SK-N-SH (cell line): Measurements from ENCODE around the gene RIN3. TPM values are rescaled to one million over a fixed set of nuclear protein-coding genes. Genes with fewer than 3 reads are reported as not detected.

Experiments
- CTCF ChIA-PET: fragments of 300-600, 350-600 bp; formaldehyde crosslinking; extraction: SDS; loops from one replicate; lab custom pipeline; 2021; lab: Yijun Ruan, JAX
- POLR2A ChIA-PET: fragments of 350-600 bp; sonication (Branson Sonifier 250); formaldehyde crosslinking; extraction: SDS; loops from one replicate; lab custom pipeline; 2020; ENCODE audit warnings: antibody characterized with exemption, inconsistent platforms; lab: Yijun Ruan, JAX
- DNase-seq: peaks from one replicate; pipeline ENCODE4 v3.0.0; 2012
- H2AFZ ChIP-seq: fragments of 200-600 bp; sonication (generic); 2 replicates; pipeline ENCODE4 v1.8.1; 2016; ENCODE audit warnings: antibody characterized with exemption, mild to moderate bottlenecking, low read depth
- H3F3A ChIP-seq: fragments of 200-600 bp; sonication (generic); replicated peaks from 2 replicates; pipeline ENCODE3; 2016; ENCODE audit warnings: antibody characterized with exemption, mild to moderate bottlenecking; ENCODE audit not compliant: insufficient read depth
- H3K27ac ChIP-seq, 2 experiments: fragments of 200-500 bp in 1 of 2; fragments of 200-600 bp in 1 of 2; sonication (Bioruptor generic) in 1 of 2; sonication (generic), shearing (Covaris generic) in 1 of 2; 2 replicates each; pipeline versions ENCODE4 v1.5.1 to v1.6.1; 2014 to 2016; ENCODE audit warnings: low read depth in 2 of 2, inconsistent platforms in 1 of 2, low read length in 1 of 2, mild to moderate bottlenecking in 1 of 2, mixed read lengths in 1 of 2
- H3K27me3 ChIP-seq: fragments of 200-600 bp; sonication (generic), shearing (Covaris generic); 2 replicates; pipeline ENCODE4 v1.6.1; 2016; ENCODE audit warnings: mixed run types; ENCODE audit not compliant: insufficient read depth
- H3K36me3 ChIP-seq, 2 experiments: fragments of 200-500 bp in 1 of 2; fragments of 200-600 bp in 1 of 2; sonication (Bioruptor generic) in 1 of 2; sonication (generic) in 1 of 2; replicated peaks in 1 of 2; 2 replicates each; pipeline versions ENCODE3 to v1.5.1; 2014 to 2016; ENCODE audit warnings: low read length in 1 of 2, mild to moderate bottlenecking in 1 of 2; ENCODE audit not compliant: insufficient read depth in 2 of 2, control insufficient read depth in 1 of 2
- H3K4me1 ChIP-seq, 2 experiments: fragments of 200-500 bp in 1 of 2; fragments of 200-600 bp in 1 of 2; sonication (Bioruptor generic) in 1 of 2; sonication (generic), shearing (Covaris generic) in 1 of 2; 2 replicates each; pipeline versions ENCODE4 v1.5.1 to v1.6.1; 2014 to 2016; ENCODE audit warnings: low read depth in 1 of 2, low read length in 1 of 2, mixed run types in 1 of 2; ENCODE audit not compliant: insufficient read depth in 2 of 2, control insufficient read depth in 1 of 2
- H3K4me2 ChIP-seq: fragments of 200-600 bp; sonication (generic), shearing (Covaris generic); 2 replicates; pipeline ENCODE4 v1.6.1; 2017; ENCODE audit warnings: mixed run types
- H3K4me3 ChIP-seq, 2 experiments: fragments of 200-500 bp in 1 of 2; fragments of 200-600 bp in 1 of 2; sonication (Bioruptor generic) in 1 of 2; sonication (generic), shearing (Covaris generic) in 1 of 2; 2 replicates each; pipeline versions ENCODE4 v1.5.1 to v1.8.1; 2014 to 2016; ENCODE audit warnings: low read depth in 2 of 2, inconsistent platforms in 1 of 2, low read length in 1 of 2, mild to moderate bottlenecking in 1 of 2, mixed read lengths in 1 of 2, moderate library complexity in 1 of 2
- H3K79me2 ChIP-seq: fragments of 200-600 bp; sonication (generic); 2 replicates; pipeline ENCODE4 v1.8.1; 2017; ENCODE audit warnings: mild to moderate bottlenecking; ENCODE audit not compliant: insufficient read depth
- H3K9ac ChIP-seq: fragments of 200-600 bp; sonication (generic); 2 replicates; pipeline ENCODE4 v1.6.1; 2017; ENCODE audit warnings: mixed run types
- H3K9me2 ChIP-seq: fragments of 200-600 bp; sonication (generic); 2 replicates; pipeline ENCODE4 v1.6.1; 2017; ENCODE audit warnings: mixed run types
- H3K9me3 ChIP-seq: fragments of 200-600 bp; sonication (generic); 2 replicates; pipeline ENCODE4 v1.6.1; 2017; ENCODE audit warnings: mixed run types, mild to moderate bottlenecking, moderate library complexity
- H4K20me1 ChIP-seq: fragments of 200-600 bp; sonication (generic); 2 replicates; pipeline ENCODE4 v1.6.1; 2017; ENCODE audit warnings: mild to moderate bottlenecking, mixed run types; ENCODE audit not compliant: insufficient read depth
- CHD2 ChIP-seq: fragments of 150-350 bp; IDR thresholded peaks from 2 replicates; pipeline ENCODE4 v1.6.1; 2018; ENCODE audit warnings: low read length; ENCODE audit not compliant: partially characterized antibody
- EP300 ChIP-seq, 2 experiments: IDR thresholded peaks; 2 replicates each; pipeline versions ENCODE4 v1.4.0 to v1.6.1; 2012; ENCODE audit warnings: borderline replicate concordance in 1 of 2, low read depth in 1 of 2, low read length in 1 of 2
- FOXM1 ChIP-seq: IDR thresholded peaks from 2 replicates; pipeline ENCODE4 v1.4.0; 2012; ENCODE audit warnings: low read depth, mild to moderate bottlenecking
- MEF2A ChIP-seq: IDR thresholded peaks from 2 replicates; pipeline ENCODE4 v1.4.0; 2012; ENCODE audit warnings: low read depth, borderline replicate concordance
- NFIC ChIP-seq: IDR thresholded peaks from 2 replicates; pipeline ENCODE4 v1.4.0; 2012; ENCODE audit warnings: borderline replicate concordance
- RAD21 ChIP-seq: IDR thresholded peaks from 2 replicates; pipeline ENCODE4 v1.6.1; 2012; ENCODE audit warnings: mild to moderate bottlenecking, low read length
- REST ChIP-seq: IDR thresholded peaks from 2 replicates; pipeline ENCODE4 v1.6.1; 2012; ENCODE audit warnings: mild to moderate bottlenecking, low read depth, low read length, moderate library complexity
- SIN3A ChIP-seq: IDR thresholded peaks from 2 replicates; pipeline ENCODE4 v1.6.1; 2012; ENCODE audit warnings: low read depth, mild to moderate bottlenecking, low read length, moderate library complexity, borderline replicate concordance
- TAF1 ChIP-seq: IDR thresholded peaks from 2 replicates; pipeline ENCODE4 v1.6.1; 2012; ENCODE audit warnings: low read depth, mild to moderate bottlenecking, low read length, moderate library complexity, borderline replicate concordance
- WGBS: methylation state at CpG from one replicate; pipeline ENCODE4 v1.1.6; 2017; ENCODE audit warnings: low lambda C conversion rate; 5-methylcytosine and 5-hydroxymethylcytosine counted together
- polyA plus RNA-seq, 3 experiments: library from polyadenylated mRNA; depleted of rRNA; stranded (reverse); fragments of >200 nt; gene quantifications; 2 replicates each; pipeline ENCODE4 v1.2.3, GENCODE V29; 2012

Gene RIN3
- polyA plus RNA-seq, 1 of the 3 experiments (the other 2 are of a cell fraction), result 12.4 TPM

- Histone ChIP-seq H3K27me3 (no peaks in the 10 kb centered on the region), H3K9me3 (no peaks in the 10 kb centered on the region)
- TF ChIP-seq NFIC (no peak), REST (no peak)
- TF ChIP-seq, all 33 proteins: peak for 0
- no peak overlapping the region for H3K9ac ChIP-seq
- H3K4me3 ChIP-seq, result no peak overlapping the region
- peaks cover 14% of the 10 kb centered on the region in 2 experiments for H3K36me3 ChIP-seq
- WGBS, result 82% methylated on average over 6 of the region's 6 CpGs
- H3K27ac ChIP-seq, result no peak overlapping the region
- no peak overlapping the region for H2AFZ ChIP-seq
- no peak overlapping the region for H3K4me2 ChIP-seq
- peaks cover 0 to 22% of the 10 kb centered on the region in 2 experiments; a peak in 2 of 4 replicates for H3K4me1 ChIP-seq
- no peaks in the 10 kb centered on the region for H4K20me1 ChIP-seq
- POLR2A ChIA-PET, result no interaction called here
- DNase-seq, result no peak
- no peaks in the 10 kb centered on the region for H3K9me2 ChIP-seq
- H3F3A ChIP-seq, result peaks cover 4% of the 10 kb centered on the region
- no peaks in the 10 kb centered on the region for H3K79me2 ChIP-seq
- CTCF ChIA-PET, result no interaction called here
These were observed 48.4 kb downstream of the RIN3 start for GRCh38 chr14:92561906-92562479.

GRCh38 chr14:92563359-92563758, 49.8 kb downstream of the RIN3 start:
- H3K9me3 ChIP-seq, result no peaks in the 10 kb centered on the region
- H3K36me3 ChIP-seq, result peaks cover 11 to 15% of the 10 kb centered on the region in 2 experiments
- H3K27ac ChIP-seq, result peak overlapping the region in 1 of 2 experiments; percentile 4; a peak in 1 of 4 replicates
- WGBS, result 18% methylated on average over 1 of the region's 1 CpG
- no peak overlapping the region for H2AFZ ChIP-seq
- peaks cover 0 to 22% of the 10 kb centered on the region in 2 experiments; a peak in 2 of 4 replicates for H3K4me1 ChIP-seq
- H3F3A ChIP-seq, result peaks cover 4% of the 10 kb centered on the region
- no peak overlapping the region for H3K4me3 ChIP-seq
- no peak overlapping the region for H3K4me2 ChIP-seq
- ChIA-PET CTCF (no interaction called here), POLR2A (no interaction called here)
- no peak overlapping the region for H3K9ac ChIP-seq
- H3K27me3 ChIP-seq, result no peaks in the 10 kb centered on the region
- TF ChIP-seq RAD21 (no peak), FOXM1 (peak; percentile 19; the same call in 1 of the 2 replicates)
- no peaks in the 10 kb centered on the region for H3K79me2 ChIP-seq
- H3K9me2 ChIP-seq, result no peaks in the 10 kb centered on the region
- no peak for DNase-seq
- no peaks in the 10 kb centered on the region for H4K20me1 ChIP-seq

- no peak for TF ChIP-seq EP300 (IDR thresholded peaks at IDR 0.05; ENCODE audit: borderline replicate concordance in 1 of 2, low read depth in 1 of 2, low read length in 1 of 2)
- no peak for TF ChIP-seq CHD2
- no peak for TF ChIP-seq TAF1
- TF ChIP-seq SIN3A, result no peak
- TF ChIP-seq MEF2A, result no peak
- Histone ChIP-seq H2AFZ (no peak overlapping the region), H3K36me3 (peaks cover 11 to 13% of the 10 kb centered on the region in 2 experiments), H3K4me3 (no peak overlapping the region), H3K79me2 (no peaks in the 10 kb centered on the region), H3K4me1 (peaks cover under 1 to 22% of the 10 kb centered on the region in 2 experiments; a peak in 3 of 4 replicates), H3K27me3 (no peaks in the 10 kb centered on the region), H3F3A (peaks cover 4% of the 10 kb centered on the region), H4K20me1 (no peaks in the 10 kb centered on the region), H3K9me3 (no peaks in the 10 kb centered on the region), H3K4me2 (no peak overlapping the region), H3K9ac (no peak overlapping the region), H3K27ac (peak overlapping the region in 1 of 2 experiments; percentile 4; a peak in 1 of 4 replicates), H3K9me2 (no peaks in the 10 kb centered on the region)
- POLR2A ChIA-PET, result no interaction called here
- DNase-seq, result no peak
- WGBS, result 95% methylated on average over 1 of the region's 1 CpG
- CTCF ChIA-PET, result interaction anchor here (0.8 kb wide), 1 partner anchor 8 kb away, joined by 3 read pairs; no protein-coding TSS in a partner anchor
These were observed 50.2 kb downstream of the RIN3 start for GRCh38 chr14:92563765-92564285.
